Bone marrow (tissue), 2 donors: Measurements from ENCODE around the gene RACGAP1.

Experiments used
- DNase-seq, 2 donors: peaks; one replicate each; lab custom pipeline; 2025; lab: John Stamatoyannopoulos, UW

The RACGAP1 gene

GRCh38 chr12:50025187-50026059 lies at the start of gene RACGAP1:
TSS of gene RACGAP1 (minus strand) at chr12:50025494. CDS start at chr12:50016715, 8,779 bp downstream.
- peak; percentile 66 to 96 for DNase-seq

GRCh38 chr12:50073712-50074111 lies 48.4 kb upstream of the RACGAP1 start:
- no peak for DNase-seq

GRCh38 chr12:50073206-50073605 lies 47.9 kb upstream of the RACGAP1 start:
- no peak for DNase-seq

- DNase-seq = no peak
Observed at GRCh38 chr12:50072198-50072907, 47.1 kb upstream of the RACGAP1 start.

GRCh38 chr12:50070314-50071060 lies 45.2 kb upstream of the RACGAP1 start:
- peak; percentile 34 to 67 for DNase-seq

- no peak for DNase-seq
Observed at GRCh38 chr12:50069539-50069938, 44.2 kb upstream of the RACGAP1 start.

- DNase-seq = no peak
Observed at GRCh38 chr12:50069069-50069468, 43.8 kb upstream of the RACGAP1 start.

- no peak for DNase-seq
Observed at GRCh38 chr12:50066402-50066801, 41.1 kb upstream of the RACGAP1 start.

GRCh38 chr12:50065726-50066310 lies 40.5 kb upstream of the RACGAP1 start:
- no peak for DNase-seq

- DNase-seq = no peak
Observed at GRCh38 chr12:50062728-50063460, 37.6 kb upstream of the RACGAP1 start.

GRCh38 chr12:50061946-50062686 lies 36.8 kb upstream of the RACGAP1 start:
- DNase-seq = no peak

- no peak for DNase-seq
Observed at GRCh38 chr12:50061171-50061570, 35.9 kb upstream of the RACGAP1 start.

GRCh38 chr12:50060120-50060468 lies 34.8 kb upstream of the RACGAP1 start:
- no peak for DNase-seq

GRCh38 chr12:50059440-50060119 lies 34.3 kb upstream of the RACGAP1 start:
- peak in 1 of 2 donors; percentile 74 for DNase-seq

GRCh38 chr12:50058743-50059312 lies 33.5 kb upstream of the RACGAP1 start:
- DNase-seq = no peak

- DNase-seq = no peak
Observed at GRCh38 chr12:50057896-50058670, 32.8 kb upstream of the RACGAP1 start.

GRCh38 chr12:50057000-50057841 lies 31.9 kb upstream of the RACGAP1 start, which contains the start of gene ASIC1:
TSS of gene ASIC1 (plus strand) at chr12:50057596. CDS start at chr12:50058767, 1,171 bp downstream.
- no peak for DNase-seq

GRCh38 chr12:50056639-50056976 lies 31.3 kb upstream of the RACGAP1 start:
- no peak for DNase-seq
